Heart left ventricle (tissue), 13 donors: ENCODE data around the gene RHBDF2.

ENCODE experiments used
- CTCF ChIP-seq, 12 donors: fragments of 200-600 bp; sonication (generic) in 4 of 12; IDR thresholded peaks; one replicate each; pipeline versions ENCODE4 v1.5.0 to v1.8.0; 2018 to 2022; ENCODE audit warnings: antibody characterized with exemption in 12 of 12, mild to moderate bottlenecking in 5 of 12
- POLR2A ChIP-seq, 2 donors: fragments of 450-650 bp; IDR thresholded peaks; one replicate each; pipeline ENCODE4 v1.6.1; 2017; ENCODE audit warnings: antibody characterized with exemption in 2 of 2, mild to moderate bottlenecking in 2 of 2, moderate library complexity in 2 of 2
- donor health status: ischemic (EF 13 %, LVEDD 7.1; RV severe dilation, severe dysfunction).
- donor health status: DM: no; HTN: yes; CAD: no.
- donor health status: DM: no; HTN: no; CAD: no.
- donor health status: ischemic (EF 25% LVEDD 6.9; RV normal size, moderate dysfunction).
- donor health status: ischemic (EF 25% LVEDD 5.7; RV mildly dilated, moderate dysfunction).
- donor health status: ischemic (EF 35%, LVEDD 5.7; RV mildly dilated, moderate dysfunction).
- donor health status: nonischemic (EF 11% LVEDD 7.7; RV severe dilation, severe dysfunction).
- donor health status: DM: yes; HTN: yes; CAD: no.
- donor health status: PGD.
- donor health status: ischemic (EF 29% LVEDD 5.4; RV normal size, mild dysfunction).
- donor health status: nonischemic (EF 23%, LVEDD 6.1; RV moderate dilation, normal function).

DNA sequence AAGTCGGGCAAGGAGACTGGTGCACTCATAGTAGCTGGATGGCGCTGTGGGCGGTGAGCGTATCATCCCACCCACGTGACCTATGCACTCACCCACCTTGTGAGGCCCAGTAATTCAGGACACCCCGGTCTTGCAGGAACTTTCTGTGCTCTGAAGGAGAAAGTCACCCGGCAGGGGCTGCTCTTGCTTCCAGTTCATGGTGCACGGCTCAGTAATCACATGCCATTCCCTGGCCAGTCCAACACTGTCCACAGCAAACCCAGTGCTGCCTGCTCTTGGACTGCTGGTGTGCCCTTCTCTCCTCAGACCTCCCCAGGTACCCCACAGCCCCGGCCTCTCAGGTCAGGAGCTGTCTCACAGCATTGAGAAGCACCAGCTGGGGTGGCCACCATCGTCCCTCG is 16.4 kb upstream of the RHBDF2 start:
- TF ChIP-seq CTCF (IDR thresholded peaks at IDR 0.05) = no peak
- TF ChIP-seq POLR2A (IDR thresholded peaks at IDR 0.05) = no peak
